GM20431 (cell line): ENCODE measurements around the gene PCDHA4.
"Not testable (repeated sequence)": the region's sequence is repeated elsewhere in the genome, so short reads cannot be mapped to it uniquely, and the experiment has no call there.

Experiments used
- in situ Hi-C: fragments of 300-500 bp; cut with MseI, MboI; formaldehyde crosslinking; loops from one replicate; pipeline ENCODE4 v1.15.0; 2020; ENCODE audit warnings: low sequenced_read_pairs; ENCODE audit not compliant: unreplicated experiment

Gene PCDHA4

DNA sequence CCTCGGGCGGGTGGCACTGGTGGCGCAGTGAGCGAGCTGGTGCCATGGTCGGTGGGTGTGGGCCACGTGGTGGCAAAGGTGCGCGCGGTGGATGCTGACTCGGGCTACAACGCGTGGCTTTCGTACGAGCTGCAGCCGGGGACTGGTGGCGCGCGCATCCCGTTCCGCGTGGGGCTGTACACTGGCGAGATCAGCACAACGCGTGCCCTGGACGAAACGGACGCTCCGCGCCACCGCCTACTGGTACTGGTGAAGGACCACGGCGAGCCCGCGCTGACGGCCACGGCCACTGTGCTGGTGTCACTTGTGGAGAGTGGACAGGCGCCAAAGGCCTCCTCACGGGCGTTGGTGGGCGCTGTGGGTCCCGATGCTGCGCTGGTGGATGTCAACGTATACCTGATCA lies 2.0 kb downstream of the PCDHA4 start:
- in situ Hi-C loops = no loop called here

DNA sequence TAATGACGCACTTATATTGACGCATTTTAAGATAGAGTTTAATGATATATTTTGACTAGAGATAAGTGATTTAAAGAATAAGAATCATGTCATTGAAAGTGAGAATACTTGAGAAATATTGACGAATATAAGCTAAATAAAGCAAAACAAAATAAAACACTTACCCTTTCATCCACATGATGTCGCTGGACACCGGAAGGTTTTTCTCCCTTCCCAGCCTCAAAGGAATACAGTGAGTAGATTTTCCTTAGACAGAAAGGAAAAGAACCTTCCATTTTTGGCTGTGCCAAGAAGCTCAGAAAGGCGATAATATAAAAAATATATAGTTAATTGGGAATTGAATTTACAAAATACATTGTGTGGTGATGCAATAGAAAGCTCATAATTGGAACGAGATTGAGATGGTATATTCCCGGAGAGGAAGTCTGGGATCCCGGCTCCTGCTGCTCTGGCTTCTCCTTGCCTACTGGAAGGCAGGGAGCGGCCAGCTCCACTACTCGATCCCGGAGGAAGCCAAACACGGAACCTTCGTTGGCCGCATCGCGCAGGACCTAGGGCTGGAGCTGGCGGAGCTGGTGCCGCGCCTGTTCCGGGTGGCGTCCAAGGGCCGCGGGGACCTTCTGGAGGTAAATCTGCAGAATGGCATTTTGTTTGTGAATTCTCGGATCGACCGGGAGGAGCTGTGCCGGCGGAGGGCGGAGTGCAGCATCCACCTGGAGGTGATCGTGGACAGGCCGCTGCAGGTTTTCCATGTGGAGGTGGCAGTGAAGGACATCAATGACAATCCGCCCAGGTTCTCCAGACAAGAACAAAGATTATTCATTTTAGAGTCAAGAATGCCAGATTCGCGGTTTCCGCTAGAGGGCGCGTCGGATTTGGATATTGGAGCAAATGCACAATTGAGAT lies 14.8 kb downstream of the PCDHA4 start, which contains the start of gene PCDHA5:
TSS of gene PCDHA5 (plus strand) at position 239 of the 906 bp plus-strand sequence.
- in situ Hi-C loops = no loop called here

DNA sequence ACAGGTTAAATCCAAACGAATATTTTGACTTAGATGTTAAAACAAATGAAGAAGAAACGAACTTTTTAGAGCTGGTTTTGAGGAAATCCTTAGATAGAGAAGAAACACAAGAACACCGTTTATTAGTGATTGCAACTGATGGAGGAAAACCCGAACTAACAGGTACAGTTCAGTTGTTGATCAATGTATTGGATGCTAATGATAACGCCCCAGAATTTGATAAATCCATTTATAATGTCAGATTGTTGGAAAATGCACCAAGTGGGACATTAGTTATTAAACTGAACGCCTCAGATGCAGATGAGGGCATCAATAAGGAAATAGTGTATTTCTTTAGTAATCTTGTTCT lies 15.4 kb downstream of the PCDHA4 start:
- in situ Hi-C loops = no loop called here

DNA sequence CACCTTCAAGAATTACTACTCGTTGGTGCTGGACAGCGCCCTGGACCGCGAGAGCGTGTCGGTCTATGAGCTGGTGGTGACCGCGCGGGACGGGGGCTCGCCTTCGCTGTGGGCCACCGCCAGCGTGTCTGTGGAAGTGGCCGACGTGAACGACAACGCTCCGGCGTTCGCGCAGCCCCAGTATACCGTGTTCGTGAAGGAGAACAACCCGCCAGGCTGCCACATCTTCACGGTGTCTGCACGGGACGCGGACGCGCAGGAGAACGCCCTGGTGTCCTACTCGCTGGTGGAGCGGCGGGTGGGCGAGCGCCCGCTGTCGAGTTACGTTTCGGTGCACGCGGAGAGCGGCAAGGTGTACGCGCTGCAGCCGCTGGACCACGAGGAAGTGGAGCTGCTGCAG lies 16.1 kb downstream of the PCDHA4 start:
- in situ Hi-C loops = not testable (repeated sequence)

DNA sequence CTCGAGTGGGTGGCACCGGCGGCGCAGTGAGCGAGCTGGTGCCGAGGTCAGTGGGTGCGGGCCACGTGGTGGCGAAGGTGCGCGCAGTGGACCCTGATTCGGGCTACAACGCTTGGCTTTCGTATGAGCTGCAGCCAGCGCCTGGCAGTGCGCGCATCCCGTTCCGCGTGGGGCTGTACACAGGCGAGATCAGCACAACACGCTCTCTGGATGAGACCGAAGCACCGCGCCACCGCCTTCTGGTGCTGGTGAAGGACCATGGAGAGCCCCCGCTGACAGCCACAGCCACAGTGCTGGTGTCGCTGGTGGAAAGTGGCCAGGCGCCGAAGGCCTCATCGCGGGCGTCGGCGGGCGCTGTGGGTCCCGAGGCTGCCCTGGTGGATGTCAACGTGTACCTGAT lies 16.6 kb downstream of the PCDHA4 start:
- in situ Hi-C loops = no loop called here

DNA sequence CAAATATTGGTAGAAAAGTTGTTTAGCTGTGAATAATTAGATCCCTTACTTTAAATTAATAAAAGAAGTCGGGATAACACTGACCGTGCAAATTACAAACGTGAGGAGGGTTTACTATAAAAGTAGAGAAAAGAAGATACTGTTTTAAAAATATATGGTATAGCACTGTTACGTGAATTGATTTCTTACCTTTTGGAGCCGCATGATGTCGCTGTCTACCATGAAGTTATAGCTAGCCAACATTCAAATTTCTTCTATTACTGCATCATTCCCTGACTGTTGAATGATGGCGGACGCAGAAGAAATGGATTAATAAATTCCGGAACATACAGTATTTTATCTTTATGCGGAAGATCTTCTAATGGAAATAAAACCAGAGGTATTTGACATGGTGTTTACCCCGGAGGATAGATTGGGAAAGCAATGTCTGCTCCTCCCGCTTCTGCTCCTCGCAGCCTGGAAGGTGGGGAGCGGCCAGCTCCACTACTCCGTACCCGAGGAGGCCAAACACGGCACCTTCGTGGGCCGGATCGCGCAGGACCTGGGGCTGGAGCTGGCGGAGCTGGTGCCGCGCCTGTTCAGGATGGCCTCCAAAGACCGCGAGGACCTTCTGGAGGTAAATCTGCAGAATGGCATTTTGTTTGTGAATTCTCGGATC lies 21.0 kb downstream of the PCDHA4 start, which contains the start of gene PCDHA6:
TSS of gene PCDHA6 (plus strand) at position 257 of the 658 bp plus-strand sequence. CDS start at position 389, 132 bp downstream.
- in situ Hi-C loops = no loop called here

DNA sequence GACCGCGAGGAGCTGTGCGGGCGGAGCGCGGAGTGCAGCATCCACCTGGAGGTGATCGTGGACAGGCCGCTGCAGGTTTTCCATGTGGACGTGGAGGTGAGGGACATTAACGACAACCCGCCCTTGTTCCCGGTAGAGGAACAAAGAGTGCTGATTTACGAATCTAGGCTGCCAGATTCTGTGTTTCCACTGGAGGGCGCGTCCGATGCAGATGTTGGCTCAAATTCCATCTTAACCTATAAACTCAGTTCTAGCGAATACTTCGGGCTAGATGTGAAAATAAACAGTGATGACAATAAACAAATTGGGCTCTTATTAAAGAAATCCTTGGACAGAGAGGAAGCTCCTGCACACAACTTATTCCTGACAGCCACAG lies 21.5 kb downstream of the PCDHA4 start:
- in situ Hi-C loops = no loop called here

DNA sequence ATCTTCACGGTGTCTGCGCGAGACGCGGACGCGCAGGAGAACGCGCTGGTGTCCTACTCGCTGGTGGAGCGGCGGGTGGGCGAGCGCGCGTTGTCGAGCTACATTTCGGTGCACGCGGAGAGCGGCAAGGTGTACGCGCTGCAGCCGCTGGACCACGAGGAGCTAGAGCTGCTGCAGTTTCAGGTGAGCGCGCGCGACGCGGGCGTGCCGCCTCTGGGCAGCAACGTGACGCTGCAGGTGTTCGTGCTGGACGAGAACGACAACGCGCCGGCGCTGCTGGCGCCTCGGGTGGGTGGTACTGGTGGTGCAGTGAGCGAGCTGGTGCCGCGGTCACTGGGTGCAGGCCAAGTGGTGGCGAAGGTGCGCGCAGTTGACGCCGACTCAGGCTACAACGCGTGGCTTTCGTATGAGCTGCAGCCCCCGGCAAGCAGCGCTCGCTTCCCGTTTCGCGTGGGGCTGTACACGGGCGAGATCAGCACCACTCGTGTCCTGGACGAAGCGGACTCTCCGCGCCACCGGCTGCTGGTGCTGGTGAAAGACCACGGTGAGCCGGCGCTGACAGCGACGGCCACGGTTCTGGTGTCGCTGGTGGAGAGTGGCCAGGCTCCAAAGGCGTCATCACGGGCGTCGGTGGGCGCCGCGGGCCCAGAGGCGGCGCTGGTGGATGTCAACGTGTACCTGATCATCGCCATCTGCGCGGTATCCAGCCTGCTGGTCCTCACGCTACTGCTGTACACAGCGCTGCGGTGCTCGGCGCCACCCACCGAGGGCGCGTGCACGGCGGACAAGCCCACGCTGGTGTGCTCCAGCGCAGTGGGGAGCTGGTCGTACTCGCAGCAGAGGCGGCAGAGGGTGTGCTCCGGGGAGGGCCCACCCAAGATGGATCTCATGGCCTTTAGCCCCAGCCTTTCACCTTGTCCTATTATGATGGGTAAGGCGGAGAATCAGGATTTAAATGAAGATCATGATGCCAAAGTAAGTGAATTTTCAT lies 22.9 kb downstream of the PCDHA4 start:
- in situ Hi-C loops = not testable (repeated sequence)

DNA sequence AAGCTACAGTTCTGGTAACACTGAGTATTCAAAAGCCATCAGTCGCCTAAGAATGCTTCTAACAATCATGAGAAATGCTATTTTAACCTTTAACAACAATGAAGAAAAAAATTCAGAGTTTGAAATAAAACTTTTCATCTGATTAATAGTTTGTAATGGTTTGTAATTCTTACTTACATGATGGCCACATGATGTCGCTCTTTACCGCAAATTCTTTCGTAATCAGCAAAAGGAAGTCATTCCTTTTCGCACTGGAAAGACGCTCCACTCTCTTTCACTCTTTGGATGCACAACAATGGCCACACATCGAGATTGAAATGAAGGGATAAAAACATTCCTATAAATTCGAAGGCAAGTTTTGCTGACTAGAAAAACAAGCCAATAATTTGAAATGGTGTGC lies 27.1 kb downstream of the PCDHA4 start, which contains the start of gene PCDHA7:
TSS of gene PCDHA7 (plus strand) at position 277 of the 400 bp plus-strand sequence. CDS start at position 392, 115 bp downstream.
- in situ Hi-C loops = no loop called here

DNA sequence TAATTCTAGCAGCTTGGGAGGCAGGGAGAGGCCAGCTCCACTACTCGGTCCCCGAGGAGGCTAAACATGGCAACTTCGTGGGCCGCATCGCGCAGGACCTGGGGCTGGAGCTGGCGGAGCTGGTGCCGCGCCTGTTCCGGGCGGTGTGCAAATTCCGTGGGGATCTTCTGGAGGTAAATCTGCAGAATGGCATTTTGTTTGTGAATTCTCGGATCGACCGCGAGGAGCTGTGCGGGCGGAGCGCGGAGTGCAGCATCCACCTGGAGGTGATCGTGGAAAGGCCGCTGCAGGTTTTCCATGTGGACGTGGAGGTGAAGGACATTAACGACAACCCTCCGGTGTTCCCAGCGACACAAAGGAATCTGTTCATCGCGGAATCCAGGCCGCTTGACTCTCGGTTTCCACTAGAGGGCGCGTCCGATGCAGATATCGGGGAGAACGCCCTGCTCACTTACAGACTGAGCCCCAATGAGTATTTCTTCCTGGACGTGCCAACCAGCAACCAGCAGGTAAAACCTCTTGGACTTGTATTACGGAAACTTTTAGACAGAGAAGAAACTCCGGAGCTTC lies 27.7 kb downstream of the PCDHA4 start:
- in situ Hi-C loops = not testable (repeated sequence)

DNA sequence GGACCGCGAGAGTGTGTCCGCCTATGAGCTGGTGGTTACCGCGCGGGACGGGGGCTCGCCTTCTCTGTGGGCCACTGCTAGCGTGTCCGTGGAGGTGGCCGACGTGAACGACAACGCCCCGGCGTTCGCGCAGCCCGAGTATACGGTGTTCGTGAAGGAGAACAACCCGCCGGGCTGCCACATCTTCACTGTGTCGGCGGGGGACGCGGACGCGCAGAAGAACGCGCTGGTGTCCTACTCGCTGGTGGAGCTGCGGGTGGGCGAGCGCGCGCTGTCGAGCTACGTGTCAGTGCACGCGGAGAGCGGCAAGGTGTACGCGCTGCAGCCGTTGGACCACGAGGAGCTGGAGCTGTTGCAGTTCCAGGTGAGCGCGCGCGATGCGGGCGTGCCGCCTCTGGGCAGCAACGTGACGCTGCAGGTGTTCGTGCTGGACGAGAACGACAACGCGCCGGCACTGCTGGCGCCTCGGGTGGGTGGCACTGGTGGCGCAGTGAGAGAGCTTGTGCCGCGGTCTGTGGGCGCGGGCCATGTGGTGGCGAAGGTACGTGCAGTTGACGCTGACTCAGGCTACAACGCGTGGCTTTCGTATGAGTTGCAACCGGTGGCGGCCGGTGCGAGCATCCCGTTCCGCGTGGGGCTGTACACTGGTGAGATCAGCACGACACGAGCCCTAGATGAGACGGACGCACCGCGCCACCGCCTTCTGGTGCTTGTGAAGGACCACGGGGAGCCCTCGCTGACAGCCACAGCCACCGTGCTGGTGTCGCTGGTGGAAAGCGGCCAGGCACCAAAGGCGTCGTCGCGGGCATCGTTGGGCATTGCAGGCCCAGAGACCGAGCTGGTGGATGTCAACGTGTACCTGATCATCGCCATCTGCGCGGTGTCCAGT lies 29.0 kb downstream of the PCDHA4 start:
- in situ Hi-C loops = no loop called here

DNA sequence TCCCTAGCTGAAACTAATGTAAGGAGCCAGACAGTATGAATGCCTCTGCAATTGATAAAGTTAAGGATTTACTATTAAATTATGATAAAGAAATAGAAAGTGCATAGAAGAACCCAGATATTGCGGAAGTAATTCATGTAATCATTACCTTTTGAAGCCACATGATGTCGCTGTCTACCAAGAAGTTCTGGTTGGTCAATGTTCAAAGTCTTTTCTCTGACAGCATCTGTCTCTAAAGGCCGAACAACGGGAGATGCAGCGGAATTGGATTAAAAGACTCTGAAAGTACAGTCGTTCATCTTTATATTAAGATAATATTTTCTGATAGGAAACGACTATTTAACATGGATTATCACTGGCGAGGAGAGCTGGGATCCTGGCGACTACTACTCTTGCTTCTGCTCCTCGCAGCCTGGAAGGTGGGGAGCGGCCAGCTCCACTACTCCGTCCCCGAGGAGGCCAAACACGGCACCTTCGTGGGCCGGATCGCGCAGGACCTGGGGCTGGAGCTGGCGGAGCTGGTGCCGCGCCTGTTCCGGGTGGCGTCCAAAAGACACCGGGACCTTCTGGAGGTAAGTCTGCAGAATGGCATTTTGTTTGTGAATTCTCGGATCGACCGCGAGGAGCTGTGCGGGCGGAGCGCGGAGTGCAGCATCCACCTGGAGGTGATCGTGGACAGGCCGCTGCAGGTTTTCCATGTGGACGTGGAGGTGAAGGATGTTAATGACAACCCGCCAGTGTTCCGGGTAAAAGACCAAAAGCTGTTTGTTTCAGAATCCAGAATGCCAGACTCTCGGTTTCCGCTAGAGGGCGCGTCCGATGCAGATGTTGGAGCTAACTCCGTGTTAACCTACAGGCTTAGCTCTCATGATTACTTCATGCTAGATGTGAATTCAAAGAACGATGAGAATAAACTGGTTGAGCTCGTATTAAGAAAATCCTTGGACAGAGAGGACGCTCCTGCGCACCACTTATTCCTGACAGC lies 34.4 kb downstream of the PCDHA4 start, which contains the start of gene PCDHA8:
TSS of gene PCDHA8 (plus strand) at position 210 of the 985 bp plus-strand sequence. CDS start at position 345, 135 bp downstream.
- in situ Hi-C loops = no loop called here

DNA sequence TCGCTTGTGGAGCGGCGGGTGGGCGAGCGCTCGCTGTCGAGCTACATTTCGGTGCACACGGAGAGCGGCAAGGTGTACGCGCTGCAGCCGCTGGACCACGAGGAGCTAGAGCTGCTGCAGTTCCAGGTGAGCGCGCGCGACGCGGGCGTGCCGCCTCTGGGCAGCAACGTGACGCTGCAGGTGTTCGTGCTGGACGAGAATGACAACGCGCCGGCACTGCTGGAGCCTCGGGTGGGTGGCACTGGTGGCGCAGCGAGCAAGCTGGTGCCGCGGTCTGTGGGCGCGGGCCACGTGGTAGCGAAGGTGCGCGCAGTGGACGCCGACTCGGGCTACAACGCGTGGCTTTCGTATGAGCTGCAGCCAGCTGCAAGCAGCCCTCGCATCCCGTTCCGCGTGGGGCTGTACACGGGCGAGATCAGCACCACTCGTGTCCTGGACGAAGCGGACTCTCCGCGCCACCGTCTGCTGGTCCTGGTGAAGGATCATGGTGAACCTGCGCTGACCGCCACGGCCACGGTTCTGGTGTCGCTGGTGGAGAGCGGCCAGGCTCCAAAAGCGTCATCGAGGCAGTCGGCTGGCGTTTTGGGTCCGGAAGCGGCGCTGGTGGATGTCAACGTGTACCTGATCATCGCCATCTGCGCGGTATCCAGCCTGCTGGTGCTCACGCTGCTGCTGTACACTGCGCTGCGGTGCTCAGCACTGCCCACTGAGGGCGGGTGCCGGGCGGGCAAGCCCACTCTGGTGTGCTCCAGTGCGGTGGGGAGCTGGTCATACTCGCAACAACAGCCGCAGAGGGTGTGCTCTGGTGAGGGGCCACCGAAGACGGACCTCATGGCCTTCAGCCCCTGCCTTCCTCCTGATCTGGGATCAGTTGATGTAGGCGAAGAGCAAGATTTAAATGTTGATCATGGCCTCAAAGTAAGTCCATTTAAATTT lies 36.2 kb downstream of the PCDHA4 start:
- in situ Hi-C loops = no loop called here

DNA sequence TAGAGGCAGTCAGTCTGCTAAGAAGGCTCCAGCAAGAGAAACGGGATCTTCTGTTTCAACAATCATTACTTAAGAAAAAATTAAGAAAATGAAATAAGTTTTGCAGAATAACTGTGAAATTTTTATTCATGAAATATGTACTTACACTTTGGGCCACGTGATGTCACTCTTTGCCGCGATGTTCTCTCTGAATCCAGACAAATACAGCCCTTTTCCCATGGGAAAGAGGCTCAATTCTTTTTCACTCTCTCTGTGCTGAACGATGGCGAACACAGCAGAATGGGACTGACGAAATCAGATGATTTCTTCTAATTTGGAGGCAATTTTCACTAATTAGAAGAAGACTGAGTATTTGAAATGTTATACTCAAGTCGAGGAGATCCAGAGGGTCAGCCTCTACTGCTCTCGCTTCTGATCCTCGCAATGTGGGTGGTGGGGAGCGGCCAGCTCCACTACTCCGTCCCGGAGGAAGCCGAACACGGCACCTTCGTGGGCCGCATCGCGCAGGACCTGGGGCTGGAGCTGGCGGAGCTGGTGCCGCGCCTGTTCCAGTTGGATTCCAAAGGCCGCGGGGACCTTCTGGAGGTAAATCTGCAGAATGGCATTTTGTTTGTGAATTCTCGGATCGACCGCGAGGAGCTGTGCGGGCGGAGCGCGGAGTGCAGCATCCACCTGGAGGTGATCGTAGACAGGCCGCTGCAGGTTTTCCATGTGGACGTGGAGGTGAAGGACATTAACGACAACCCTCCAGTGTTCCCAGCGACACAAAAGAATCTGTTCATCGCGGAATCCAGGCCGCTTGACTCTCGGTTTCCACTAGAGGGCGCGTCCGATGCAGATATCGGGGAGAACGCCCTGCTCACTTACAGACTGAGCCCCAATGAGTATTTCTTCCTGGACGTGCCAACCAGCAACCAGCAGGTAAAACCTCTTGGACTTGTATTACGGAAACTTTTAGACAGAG lies 41.6 kb downstream of the PCDHA4 start, which contains the start of gene PCDHA9:
TSS of gene PCDHA9 (plus strand) at position 244 of the 964 bp plus-strand sequence. CDS start at position 358, 114 bp downstream.
- in situ Hi-C loops = not testable (repeated sequence)
